GM12891 (cell line): Measurements from ENCODE around the gene WDFY3.

Source experiments
- DNase-seq: peaks from one replicate; pipeline ENCODE4 v3.0.0; 2011; ENCODE audit warnings: low spot score; ENCODE audit not compliant: insufficient read length
- FAIRE-seq: peaks from 2 replicates; lab custom pipeline; 2011; peaks lifted over from hg19 to GRCh38; lab: Jason Lieb, UNC
- PAX5 ChIP-seq: IDR thresholded peaks from 2 replicates; pipeline ENCODE4 v1.6.1; 2011; ENCODE audit warnings: low read length, moderate library complexity, mild to moderate bottlenecking; ENCODE audit not compliant: insufficient read depth, severe bottlenecking
- POLR2A ChIP-seq: IDR thresholded peaks from 2 replicates; pipeline ENCODE4 v1.6.1; 2011; ENCODE audit warnings: low read depth, low read length, control low read depth
- POLR2AphosphoS5 ChIP-seq: IDR thresholded peaks from 2 replicates; pipeline ENCODE4 v1.6.1; 2011; ENCODE audit warnings: low read depth, low read length, control low read depth
- POU2F2 ChIP-seq: IDR thresholded peaks from 2 replicates; pipeline ENCODE4 v1.6.1; 2011; ENCODE audit warnings: low read depth, mild to moderate bottlenecking, control low read depth, low read length, moderate library complexity
- SPI1 ChIP-seq: IDR thresholded peaks from 2 replicates; pipeline ENCODE4 v1.6.1; 2011; ENCODE audit warnings: low read depth, low read length, control low read depth
- TAF1 ChIP-seq: IDR thresholded peaks from 2 replicates; pipeline ENCODE4 v1.6.1; 2011; ENCODE audit warnings: low read depth, low read length, control low read depth

The WDFY3 gene

GRCh38 chr4:84901173-84901572 lies 65.3 kb downstream of the WDFY3 start:
- DNase-seq: no peak
- FAIRE-seq: no peak
- TF ChIP-seq POLR2AphosphoS5: no peak
- TF ChIP-seq POLR2A: no peak
- no peak for TF ChIP-seq POU2F2
- TF ChIP-seq TAF1: no peak
- TF ChIP-seq SPI1: no peak
- no peak for TF ChIP-seq PAX5

GRCh38 chr4:84899616-84900015 lies 66.9 kb downstream of the WDFY3 start:
- TF ChIP-seq TAF1 (no peak), POLR2AphosphoS5 (no peak), POLR2A (no peak), POU2F2 (no peak), SPI1 (no peak), PAX5 (no peak)
- FAIRE-seq (no peak), DNase-seq (no peak)

GRCh38 chr4:84897516-84897915 lies 69.0 kb downstream of the WDFY3 start:
- TF ChIP-seq POLR2A: no peak
- TF ChIP-seq SPI1: no peak
- no peak for TF ChIP-seq TAF1
- no peak for TF ChIP-seq POU2F2
- no peak for TF ChIP-seq POLR2AphosphoS5
- TF ChIP-seq PAX5: no peak
- FAIRE-seq (no peak), DNase-seq (no peak)

- DNase-seq: no peak
- TF ChIP-seq POU2F2: no peak
- TF ChIP-seq POLR2A: no peak
- no peak for FAIRE-seq
These were observed 71.2 kb downstream of the WDFY3 start for GRCh38 chr4:84895283-84895682.

DNA sequence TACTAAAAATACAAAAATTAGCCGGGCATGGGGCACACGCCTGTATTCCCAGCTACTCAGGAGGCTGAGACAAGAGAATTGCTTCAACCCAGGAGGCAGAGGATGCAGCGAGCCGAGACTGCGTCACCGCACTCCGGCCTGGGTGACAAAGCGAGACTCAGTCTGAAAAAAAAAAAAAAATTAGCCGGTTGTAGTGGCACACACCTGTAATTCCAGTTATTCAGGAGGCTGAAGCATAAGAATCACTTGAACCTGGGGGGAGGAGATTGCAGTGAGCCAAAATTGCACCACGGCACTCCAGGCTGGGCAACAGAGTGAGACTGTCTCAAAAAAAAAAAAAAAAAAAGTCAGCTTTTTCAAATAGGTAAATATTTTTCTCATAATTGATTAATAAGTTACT lies 71.9 kb downstream of the WDFY3 start:
- DNase-seq (no peak), FAIRE-seq (no peak)
- TF ChIP-seq POU2F2: no peak
- TF ChIP-seq TAF1: no peak
- no peak for TF ChIP-seq POLR2A
- no peak for TF ChIP-seq POLR2AphosphoS5
- no peak for TF ChIP-seq PAX5
- no peak for TF ChIP-seq SPI1

- FAIRE-seq (no peak), DNase-seq (no peak)
- TF ChIP-seq POLR2A (no peak), POU2F2 (no peak), POLR2AphosphoS5 (no peak), PAX5 (no peak), SPI1 (no peak), TAF1 (no peak)
These were observed 73.5 kb downstream of the WDFY3 start for GRCh38 chr4:84892950-84893349.

DNA sequence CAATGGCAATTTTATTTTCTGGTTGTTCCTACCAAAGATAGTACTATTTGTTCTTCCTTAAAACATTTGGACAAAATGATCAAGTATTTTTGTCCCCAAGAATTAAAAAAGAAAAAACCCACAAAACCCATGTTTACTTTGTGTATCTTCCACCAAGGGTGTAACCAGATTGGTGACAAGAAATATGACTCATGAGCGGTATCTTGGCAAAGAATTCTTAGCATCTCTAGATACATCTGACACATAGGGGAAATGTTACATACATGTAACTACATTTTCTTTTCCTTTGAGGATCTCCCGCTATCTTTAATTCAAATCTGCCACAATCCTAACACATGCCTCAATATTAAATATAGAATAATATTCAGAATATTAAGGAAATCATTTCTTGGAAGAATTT lies 78.7 kb downstream of the WDFY3 start:
- DNase-seq (no peak), FAIRE-seq (no peak)
- no peak for TF ChIP-seq POU2F2
- no peak for TF ChIP-seq POLR2AphosphoS5
- no peak for TF ChIP-seq PAX5
- no peak for TF ChIP-seq SPI1
- TF ChIP-seq TAF1: no peak
- TF ChIP-seq POLR2A: no peak

- FAIRE-seq: no peak
- DNase-seq: no peak
These were observed 86.8 kb downstream of the WDFY3 start for GRCh38 chr4:84879651-84880200.

GRCh38 chr4:84878546-84878945 lies 87.9 kb downstream of the WDFY3 start:
- TF ChIP-seq POLR2A (no peak), PAX5 (no peak), SPI1 (no peak), POU2F2 (no peak)
- FAIRE-seq: no peak
- no peak for DNase-seq

More at GRCh38 chr4:84879651-84880200, 86.8 kb downstream of the WDFY3 start:
- TF ChIP-seq PAX5 (no peak), POU2F2 (no peak), TAF1 (no peak), POLR2A (no peak), SPI1 (no peak), POLR2AphosphoS5 (no peak)

- no peak for DNase-seq
- no peak for FAIRE-seq
- no peak for TF ChIP-seq POU2F2
- no peak for TF ChIP-seq TAF1
- no peak for TF ChIP-seq SPI1
- no peak for TF ChIP-seq POLR2AphosphoS5
- no peak for TF ChIP-seq POLR2A
- no peak for TF ChIP-seq PAX5
These were observed 88.4 kb downstream of the WDFY3 start for GRCh38 chr4:84878090-84878489.
